22Rv1 (cell line): Measurements from ENCODE around the gene TMTC4.

Source experiments
- CTCF ChIP-seq: fragments of 450-650 bp; IDR thresholded peaks from 2 replicates; pipeline ENCODE4 v1.5.1; 2017; ENCODE audit warnings: mild to moderate bottlenecking
- ZFX ChIP-seq: fragments of 450-650 bp; IDR thresholded peaks from 2 replicates; pipeline ENCODE4 v1.6.1; 2017; ENCODE audit warnings: antibody characterized with exemption, borderline replicate concordance

- no peak for TF ChIP-seq ZFX
- no peak for TF ChIP-seq CTCF
These were observed 53.8 kb downstream of the TMTC4 start for GRCh38 chr13:100620792-100621191.
